Measurements from ENCODE around the gene PPME1.

The PPME1 gene

GRCh38 chr11:74283580-74284180 lies 112.6 kb downstream of the PPME1 start:
- DNase-seq, result no peak

GRCh38 chr11:74284466-74284865 lies 113.4 kb downstream of the PPME1 start:
- DNase-seq, result no peak

- no peak for DNase-seq
These were observed 117.1 kb downstream of the PPME1 start for GRCh38 chr11:74288161-74288560.

- no peak for DNase-seq
These were observed 117.8 kb downstream of the PPME1 start for GRCh38 chr11:74288911-74289310.

- DNase-seq, result no peak
These were observed 126.4 kb downstream of the PPME1 start for GRCh38 chr11:74297484-74297883.

- DNase-seq, result no peak
These were observed 127.9 kb downstream of the PPME1 start for GRCh38 chr11:74299015-74299414.

Measured in stimulated activated naive CD4-positive, alpha-beta T cell (primary cell).